GM21381 (cell line): Measurements from ENCODE around the gene ASB6.
A peak's percentile ranks its signal among the peaks of the same experiment; 100 is the strongest.
"Not testable (repeated sequence)": the region's sequence is repeated elsewhere in the genome, so short reads cannot be mapped to it uniquely, and the experiment has no call there.

Experiments
- ATAC-seq: cut with Tn5 transposase; IDR thresholded peaks from one replicate; pipeline ENCODE4 v1.9.1; 2021; ENCODE audit warnings: mild to moderate bottlenecking, moderate library complexity; ENCODE audit not compliant: unreplicated experiment

Gene ASB6

GRCh38 chr9:129609486-129610212 lies 32.3 kb downstream of the ASB6 start:
- no peak for ATAC-seq

DNA sequence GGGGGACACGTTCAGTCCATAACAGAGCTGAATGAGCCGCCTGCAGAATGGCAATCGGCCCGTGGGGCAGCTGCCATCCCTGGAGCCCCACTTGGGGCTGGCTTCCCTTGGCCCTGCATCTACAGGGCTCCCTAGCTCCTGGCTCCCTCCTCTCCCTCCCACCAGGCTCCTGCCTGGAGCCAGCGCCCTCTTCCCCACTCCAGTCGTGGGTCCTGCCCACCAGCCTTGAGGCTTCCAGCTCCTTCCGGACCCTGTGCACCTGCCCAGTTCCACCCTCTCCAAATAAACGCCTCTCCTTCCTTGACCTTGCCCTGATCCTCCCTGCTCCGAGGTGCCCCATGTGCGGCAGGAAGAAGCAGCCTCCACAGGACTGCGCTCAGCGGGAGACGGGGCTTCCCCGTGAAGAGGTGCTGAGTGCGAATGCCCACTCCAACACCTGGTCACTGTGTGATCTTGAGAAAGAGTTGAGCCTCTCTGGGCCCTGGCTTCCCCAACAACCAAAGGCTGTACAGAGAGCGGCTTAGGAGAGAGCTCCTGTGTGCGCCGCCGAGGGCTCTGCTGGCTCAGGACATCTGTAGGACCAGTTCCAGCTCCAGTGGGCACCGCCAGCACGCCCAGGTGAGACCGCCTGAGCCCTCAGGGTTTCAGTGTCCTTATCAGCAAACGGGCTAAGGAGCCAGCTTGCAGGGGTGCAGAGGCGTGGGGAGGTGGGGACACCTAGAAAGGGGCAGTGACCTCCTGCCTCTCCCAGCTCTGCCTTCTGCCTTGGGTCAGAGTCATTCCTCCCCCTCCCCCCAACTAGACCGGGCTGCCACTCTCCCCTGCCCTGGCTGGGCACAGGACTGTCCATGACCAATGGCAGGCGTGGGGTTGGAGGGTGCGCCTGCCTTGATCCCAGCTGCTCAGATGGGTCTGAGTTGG lies 33.1 kb downstream of the ASB6 start:
- ATAC-seq, result no peak

- ATAC-seq, result no peak
These were observed 34.9 kb downstream of the ASB6 start for GRCh38 chr9:129607027-129607387.

- ATAC-seq, result no peak
These were observed 35.6 kb downstream of the ASB6 start for GRCh38 chr9:129606161-129607026.

DNA sequence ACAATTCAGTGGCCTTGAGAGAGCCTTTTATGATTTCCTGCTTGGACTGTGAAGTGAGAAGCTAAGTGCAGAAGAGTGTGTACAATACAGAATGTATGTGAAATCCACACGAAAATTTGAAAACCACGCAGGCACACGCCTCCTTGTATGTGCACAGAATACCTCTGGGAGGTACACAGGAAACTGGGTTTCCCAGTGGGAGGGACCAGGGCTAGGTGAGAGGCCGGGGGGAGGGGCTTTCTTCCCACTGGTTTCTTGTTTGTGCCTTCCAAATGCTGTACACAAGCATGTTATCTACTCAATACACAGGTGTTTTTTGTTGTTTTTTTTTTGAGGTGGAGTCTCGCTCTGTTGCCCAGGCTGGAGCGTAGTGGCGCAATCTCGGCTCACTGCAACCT lies 37.2 kb downstream of the ASB6 start:
- ATAC-seq, result no peak

DNA sequence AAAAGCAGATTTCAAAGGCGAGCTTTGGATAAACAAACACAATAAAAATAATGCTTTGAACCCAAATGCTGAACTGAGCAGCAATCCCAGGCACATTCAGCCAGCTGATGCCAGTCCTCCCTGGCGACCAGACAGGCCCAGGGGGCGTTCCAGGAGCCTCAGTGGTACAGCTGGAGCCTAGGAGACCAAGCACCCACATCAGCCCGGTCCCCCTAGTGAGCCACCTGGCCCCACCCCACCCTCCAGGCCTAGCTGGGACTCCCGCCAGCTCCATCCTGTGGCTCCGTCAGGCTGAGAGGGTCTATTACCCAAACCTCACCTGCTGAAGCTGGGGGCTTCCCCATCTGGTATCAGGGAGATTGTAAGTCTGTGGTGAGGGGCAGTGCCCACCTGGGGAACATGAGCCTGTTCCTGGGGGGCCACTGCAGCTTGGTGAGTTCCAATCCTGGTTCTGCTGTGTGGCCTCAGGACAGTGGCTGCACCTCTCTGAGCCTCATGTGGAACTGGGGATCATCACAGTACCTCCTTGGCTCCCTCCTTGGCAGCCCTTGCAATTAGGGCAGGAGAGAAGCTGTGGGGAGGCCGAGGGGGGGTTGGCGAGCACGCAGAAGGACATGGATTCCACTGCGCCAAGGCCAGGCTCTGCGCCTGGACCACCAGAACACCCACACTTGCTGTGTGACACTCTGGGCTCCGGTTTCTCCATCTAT lies 37.7 kb downstream of the ASB6 start:
- no peak for ATAC-seq

GRCh38 chr9:129602598-129603415 lies 39.1 kb downstream of the ASB6 start:
- ATAC-seq, result no peak

DNA sequence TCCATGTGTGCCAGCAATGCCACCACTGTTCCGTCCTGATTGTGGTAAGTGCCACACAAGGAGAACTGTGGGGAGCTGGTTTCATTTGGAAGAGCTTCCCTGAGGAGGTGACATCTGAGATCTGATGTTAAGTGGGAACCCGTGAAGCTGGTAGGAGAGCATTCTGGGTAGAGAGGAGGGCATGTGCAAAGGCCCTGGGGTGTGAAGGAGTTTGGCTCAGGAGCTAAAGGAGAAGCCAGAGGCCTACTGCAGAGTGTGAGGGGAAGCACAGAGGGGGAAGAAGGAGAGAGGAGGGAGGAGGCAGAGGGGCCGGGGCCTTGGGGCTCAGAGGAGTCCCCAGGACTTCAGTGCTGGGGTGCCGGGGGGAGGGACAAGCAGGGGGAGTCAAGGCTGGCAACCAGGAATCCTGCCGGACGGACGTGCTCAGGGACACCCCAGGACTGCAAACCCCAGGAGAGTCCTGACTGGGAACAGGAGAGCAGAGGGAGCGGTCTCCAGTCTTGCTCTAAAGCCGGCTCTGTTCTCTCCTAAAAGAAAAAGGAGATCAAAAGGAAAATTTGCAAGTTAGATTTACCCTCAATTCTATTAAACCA lies 40.8 kb downstream of the ASB6 start:
- ATAC-seq, result no peak

- ATAC-seq, result no peak
These were observed 43.8 kb downstream of the ASB6 start for GRCh38 chr9:129598089-129598596.

DNA sequence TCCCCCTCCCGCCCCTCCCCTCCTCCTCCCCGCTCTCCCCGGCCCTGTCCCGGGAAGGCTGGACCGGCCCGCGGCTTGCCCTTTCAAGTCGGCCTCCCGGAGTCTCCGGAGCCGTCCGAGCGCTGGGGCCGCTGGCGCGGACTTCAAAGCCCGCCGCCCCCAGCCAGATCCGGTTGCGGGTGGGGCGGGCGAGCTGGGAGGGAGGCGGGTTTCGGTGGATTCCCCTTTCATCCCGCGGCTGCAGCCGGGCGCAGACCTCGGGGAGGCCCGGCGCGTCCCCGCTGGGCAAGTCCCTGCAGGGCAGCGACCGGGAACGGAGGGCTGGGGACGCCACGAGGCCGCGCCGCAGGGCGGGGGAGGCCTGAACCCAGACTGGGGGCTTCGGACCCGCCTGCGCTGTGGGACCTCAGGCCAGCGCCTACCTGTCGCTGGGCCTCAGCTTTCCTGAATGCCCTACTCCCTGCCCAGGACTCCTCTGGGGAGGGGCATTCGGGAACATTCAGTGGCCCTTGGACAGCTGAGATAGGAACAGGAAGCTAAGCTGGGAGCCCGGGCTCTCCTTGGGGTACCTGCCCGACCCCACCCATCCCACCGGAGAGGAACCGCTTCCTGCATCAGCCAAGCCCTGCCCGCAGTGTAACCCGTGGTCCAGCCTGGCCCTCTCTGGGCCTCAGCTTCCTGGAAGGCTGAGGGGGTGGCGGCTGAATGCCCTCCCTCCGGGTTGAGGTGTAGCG lies 44.4 kb downstream of the ASB6 start:
- peak; percentile 51 for ATAC-seq

DNA sequence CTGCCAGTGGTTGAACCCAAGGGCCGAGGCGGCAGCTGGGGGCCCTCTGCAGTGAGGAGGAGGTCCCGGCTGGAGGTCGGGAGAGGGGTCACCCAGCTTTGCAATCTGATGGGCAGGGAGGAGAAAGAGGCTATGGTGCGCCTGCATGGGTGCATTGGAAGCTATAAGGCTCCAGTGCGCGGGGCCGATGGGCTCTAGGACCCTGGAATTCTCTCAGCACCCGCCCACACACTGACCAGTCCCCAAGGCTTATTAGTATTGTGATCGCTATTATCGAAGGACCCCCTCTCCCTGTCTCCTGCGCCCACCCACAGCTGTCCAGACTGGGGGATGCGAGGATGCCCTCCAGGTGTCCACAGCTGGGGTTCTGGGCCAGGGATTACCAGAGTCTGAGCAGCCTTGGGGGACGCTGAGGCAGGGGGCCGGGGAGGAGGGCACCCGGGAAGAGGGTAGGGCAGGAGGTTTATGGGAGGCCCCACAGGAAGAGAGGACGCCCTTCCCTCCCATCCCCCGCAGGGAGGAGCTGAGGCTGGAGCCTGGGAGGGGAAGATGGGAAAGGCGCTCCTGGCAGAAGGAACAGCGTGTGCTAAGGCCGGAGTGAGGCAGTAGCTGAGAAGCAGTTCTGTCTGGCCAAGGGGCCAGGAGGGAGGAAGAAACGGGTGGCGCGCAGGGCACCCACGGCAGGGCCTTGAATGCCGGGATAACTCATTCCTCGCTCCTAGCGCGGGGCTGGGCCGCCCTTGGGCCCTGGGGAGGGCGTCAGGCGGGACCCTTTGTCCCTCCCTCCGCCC lies 45.2 kb downstream of the ASB6 start:
- no peak for ATAC-seq

DNA sequence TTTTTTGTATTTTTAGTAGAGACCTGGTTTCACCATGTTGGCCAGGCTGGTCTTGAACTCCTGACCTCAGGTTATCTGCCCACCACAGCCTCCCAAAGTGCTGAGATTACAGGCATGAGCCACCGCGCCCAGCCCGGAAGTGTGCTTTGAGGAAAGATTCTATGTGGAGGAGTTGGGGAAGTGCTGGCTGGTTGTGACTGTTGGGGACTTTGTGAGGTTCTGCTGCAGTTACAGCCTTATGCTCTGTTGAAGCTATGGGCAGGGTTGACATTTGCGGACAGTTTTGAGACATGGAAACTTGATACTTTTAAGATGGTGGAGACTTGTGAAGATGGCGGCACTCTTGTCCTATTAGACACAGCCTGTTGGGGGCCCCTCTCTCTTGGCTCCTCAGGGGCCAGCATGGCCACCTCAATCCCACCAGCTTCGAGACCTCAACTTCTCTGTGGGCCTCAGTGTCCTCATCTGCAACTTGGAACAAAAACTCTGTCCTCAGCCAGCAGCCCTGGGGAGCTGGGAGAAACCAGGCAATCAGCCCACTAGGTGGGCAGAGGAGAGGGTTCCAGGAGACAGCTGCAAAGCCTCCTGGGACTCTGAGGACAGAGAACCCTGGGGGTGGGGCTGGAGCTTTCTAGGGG lies 45.9 kb downstream of the ASB6 start:
- no peak for ATAC-seq

DNA sequence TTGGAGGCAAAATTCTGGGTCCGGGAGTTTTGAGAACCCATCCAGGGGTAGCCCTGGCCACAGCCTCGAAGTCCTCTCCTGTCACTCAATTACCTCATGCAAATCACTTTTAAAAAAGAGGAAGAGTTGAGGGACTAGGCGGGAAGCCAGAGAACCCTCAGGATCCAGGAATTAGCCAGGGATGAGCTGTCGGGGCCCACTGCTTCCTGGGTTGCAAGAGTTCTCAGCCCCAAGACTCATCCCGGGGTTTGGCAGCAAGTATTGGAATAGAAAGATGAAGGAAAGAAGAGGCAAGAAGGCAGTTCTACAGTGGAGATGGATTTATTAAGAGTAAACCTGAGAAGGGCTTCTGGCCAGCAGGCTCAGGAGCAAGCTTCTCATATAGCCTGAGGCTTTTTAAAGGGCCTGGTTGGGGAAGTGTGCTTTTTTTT lies 46.6 kb downstream of the ASB6 start:
- ATAC-seq, result no peak

- ATAC-seq, result no peak
These were observed 47.3 kb downstream of the ASB6 start for GRCh38 chr9:129594632-129595031.

DNA sequence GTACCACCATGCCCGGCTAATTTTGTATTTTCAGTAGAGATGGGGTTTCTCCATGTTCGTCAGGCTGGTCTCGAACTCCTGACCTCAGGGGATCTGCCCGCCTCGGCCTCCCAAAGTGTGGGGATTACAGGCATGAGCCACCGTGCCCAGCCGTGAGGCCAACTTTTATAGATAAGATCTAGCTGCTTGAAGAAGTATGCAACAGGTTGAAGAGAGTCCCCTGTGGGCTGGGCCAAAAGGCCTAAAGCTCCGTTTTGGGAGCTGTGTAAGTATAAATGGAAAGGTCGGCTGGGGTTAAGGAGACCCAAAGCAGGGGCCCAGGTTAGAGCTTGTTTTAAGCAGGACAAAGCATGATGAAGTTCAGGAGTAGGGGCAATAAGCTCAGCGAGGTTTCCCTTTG lies 49.2 kb downstream of the ASB6 start:
- ATAC-seq, result not testable (repeated sequence)

DNA sequence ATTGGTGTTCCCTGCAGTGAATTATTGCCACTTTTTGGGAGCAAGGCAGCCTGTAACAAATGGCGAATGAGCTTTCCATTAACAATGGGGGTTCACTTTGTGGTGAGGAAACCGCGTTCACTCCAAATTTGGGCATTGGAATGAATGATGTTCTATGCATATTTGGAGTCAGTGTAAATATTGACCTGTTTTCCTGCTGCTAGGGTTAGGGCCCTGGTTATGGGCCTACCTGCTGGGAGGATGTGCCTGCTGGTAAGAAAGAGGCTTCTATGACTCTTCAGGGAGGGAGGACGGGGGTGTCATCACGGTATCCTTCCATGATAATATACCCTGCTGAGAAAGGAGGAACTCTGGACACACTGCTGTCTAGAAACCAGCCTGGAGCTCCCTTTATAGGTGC lies 50.0 kb downstream of the ASB6 start:
- no peak for ATAC-seq

DNA sequence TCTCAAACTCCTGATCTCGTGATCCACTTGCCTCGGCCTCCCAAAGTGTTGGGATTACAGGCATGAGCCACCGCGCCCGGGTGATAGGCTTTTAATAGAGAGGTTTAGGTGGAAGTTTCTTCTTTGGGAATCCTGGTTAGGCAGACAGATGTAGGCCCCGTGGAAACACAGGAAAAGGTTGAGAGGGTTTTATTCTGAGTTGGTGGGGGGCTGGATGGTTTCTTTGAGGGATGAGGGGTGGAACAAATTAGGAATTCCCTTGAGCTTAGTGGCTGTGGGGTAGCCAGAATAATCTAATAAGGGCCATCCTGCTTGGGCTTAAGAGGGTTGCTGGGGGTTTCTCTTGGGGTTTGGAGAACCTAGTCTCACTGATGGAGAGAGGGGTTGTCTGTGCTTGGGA lies 51.5 kb downstream of the ASB6 start:
- no peak for ATAC-seq
